DND-41 (cell line): Measurements from ENCODE around the gene NR1H3.

ENCODE experiments used
- ATAC-seq: fragments of 200-7000 bp; cut with Tn5 transposase; 3 replicates; pipeline ENCODE4 v1.9.1; 2021; ENCODE audit warnings: low read depth; ENCODE audit not compliant: insufficient read depth
- DNase-seq: peaks from one replicate; pipeline ENCODE4 v3.0.0-alpha.2; 2020
- H2AFZ ChIP-seq: 2 replicates; pipeline ENCODE4 v1.6.0; 2012; ENCODE audit warnings: low read depth, low read length
- H3K27ac ChIP-seq: 2 replicates; pipeline ENCODE4 v1.5.1; 2012; ENCODE audit warnings: low read length, inconsistent platforms
- H3K27me3 ChIP-seq: fragments of 200-600 bp; sonication (generic); 2 replicates; pipeline ENCODE4 v1.6.0; 2012; ENCODE audit warnings: low read length, mild to moderate bottlenecking, inconsistent platforms; ENCODE audit not compliant: insufficient read depth, poor library complexity
- H3K36me3 ChIP-seq: 2 replicates; pipeline ENCODE4 v1.5.1; 2012; ENCODE audit warnings: low read length, inconsistent platforms; ENCODE audit not compliant: insufficient read depth
- H3K4me1 ChIP-seq: 2 replicates; pipeline ENCODE4 v1.5.1; 2012; ENCODE audit warnings: mild to moderate bottlenecking, low read length; ENCODE audit not compliant: insufficient read depth
- H3K4me2 ChIP-seq: 2 replicates; pipeline ENCODE4 v1.6.0; 2012; ENCODE audit warnings: mild to moderate bottlenecking, moderate library complexity, low read length, inconsistent platforms; ENCODE audit not compliant: insufficient read depth
- H3K4me3 ChIP-seq, 2 experiments: fragments of 200-600 bp in 1 of 2; shearing (Covaris generic) in 1 of 2; 2 replicates each; pipeline ENCODE4 v1.5.1; 2012 to 2016; ENCODE audit warnings: inconsistent platforms in 2 of 2, low read length in 2 of 2, mild to moderate bottlenecking in 2 of 2, low read depth in 1 of 2, moderate library complexity in 1 of 2
- H3K79me2 ChIP-seq: 2 replicates; pipeline ENCODE4 v1.6.0; 2012; ENCODE audit warnings: low read length, inconsistent platforms; ENCODE audit not compliant: insufficient read depth
- H3K9ac ChIP-seq: 2 replicates; pipeline ENCODE4 v1.6.0; 2012; ENCODE audit warnings: low read depth, mild to moderate bottlenecking, inconsistent platforms, low read length, moderate library complexity
- H3K9me3 ChIP-seq: 2 replicates; pipeline ENCODE4 v1.5.1; 2012; ENCODE audit warnings: low read length, moderate library complexity, mild to moderate bottlenecking, inconsistent platforms; ENCODE audit not compliant: insufficient read depth, severe bottlenecking
- H4K20me1 ChIP-seq: 2 replicates; pipeline ENCODE4 v1.6.0; 2012; ENCODE audit warnings: low read length; ENCODE audit not compliant: insufficient read depth
- EZH2 ChIP-seq: IDR thresholded peaks from 3 replicates; pipeline ENCODE4 v1.6.1; 2012; ENCODE audit warnings: borderline replicate concordance, low read depth, mild to moderate bottlenecking, moderate library complexity, low read length, inconsistent platforms; ENCODE audit not compliant: severe bottlenecking
- TF ChIP-seq, protein P1 (sequence below): IDR thresholded peaks from 2 replicates; pipeline ENCODE4 v1.5.1; 2012; ENCODE audit warnings: borderline replicate concordance, low read length, moderate library complexity, mild to moderate bottlenecking; ENCODE audit not compliant: poor library complexity, severe bottlenecking; ENCODE audit errors: extremely low read depth

Gene NR1H3

GRCh38 chr11:47295385-47295784, 37.6 kb downstream of the NR1H3 start:
- no peaks in the 10 kb centered on the region for H4K20me1 ChIP-seq
- DNase-seq (no peak), ATAC-seq (no peak)
- H3K4me3 ChIP-seq = no peak overlapping the region
- H3K27me3 ChIP-seq = no peaks in the 10 kb centered on the region
- no peak overlapping the region for H3K9ac ChIP-seq
- H3K9me3 ChIP-seq = peaks cover 3% of the 10 kb centered on the region
- peaks cover 89% of the 10 kb centered on the region for H3K36me3 ChIP-seq
- H3K27ac ChIP-seq = no peak overlapping the region
- H3K4me2 ChIP-seq = no peak overlapping the region
- no peaks in the 10 kb centered on the region for H3K79me2 ChIP-seq
- no peaks in the 10 kb centered on the region for H3K4me1 ChIP-seq
- no peak for TF ChIP-seq EZH2
- TF ChIP-seq, protein P1, sequence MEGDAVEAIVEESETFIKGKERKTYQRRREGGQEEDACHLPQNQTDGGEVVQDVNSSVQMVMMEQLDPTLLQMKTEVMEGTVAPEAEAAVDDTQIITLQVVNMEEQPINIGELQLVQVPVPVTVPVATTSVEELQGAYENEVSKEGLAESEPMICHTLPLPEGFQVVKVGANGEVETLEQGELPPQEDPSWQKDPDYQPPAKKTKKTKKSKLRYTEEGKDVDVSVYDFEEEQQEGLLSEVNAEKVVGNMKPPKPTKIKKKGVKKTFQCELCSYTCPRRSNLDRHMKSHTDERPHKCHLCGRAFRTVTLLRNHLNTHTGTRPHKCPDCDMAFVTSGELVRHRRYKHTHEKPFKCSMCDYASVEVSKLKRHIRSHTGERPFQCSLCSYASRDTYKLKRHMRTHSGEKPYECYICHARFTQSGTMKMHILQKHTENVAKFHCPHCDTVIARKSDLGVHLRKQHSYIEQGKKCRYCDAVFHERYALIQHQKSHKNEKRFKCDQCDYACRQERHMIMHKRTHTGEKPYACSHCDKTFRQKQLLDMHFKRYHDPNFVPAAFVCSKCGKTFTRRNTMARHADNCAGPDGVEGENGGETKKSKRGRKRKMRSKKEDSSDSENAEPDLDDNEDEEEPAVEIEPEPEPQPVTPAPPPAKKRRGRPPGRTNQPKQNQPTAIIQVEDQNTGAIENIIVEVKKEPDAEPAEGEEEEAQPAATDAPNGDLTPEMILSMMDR = no peak
- no peak overlapping the region for H2AFZ ChIP-seq

GRCh38 chr11:47296045-47296444, 38.2 kb downstream of the NR1H3 start:
- Histone ChIP-seq H2AFZ (no peak overlapping the region), H3K4me2 (no peak overlapping the region), H3K9ac (no peak overlapping the region), H3K27ac (no peak overlapping the region), H3K27me3 (no peaks in the 10 kb centered on the region), H4K20me1 (no peaks in the 10 kb centered on the region), H3K36me3 (peaks cover 88% of the 10 kb centered on the region), H3K9me3 (peaks cover 3% of the 10 kb centered on the region), H3K4me1 (no peaks in the 10 kb centered on the region), H3K4me3 (no peak overlapping the region), H3K79me2 (no peaks in the 10 kb centered on the region)
- no peak for TF ChIP-seq EZH2
- TF ChIP-seq, protein P1 = no peak
- no peak for DNase-seq
- no peak for ATAC-seq

DNA sequence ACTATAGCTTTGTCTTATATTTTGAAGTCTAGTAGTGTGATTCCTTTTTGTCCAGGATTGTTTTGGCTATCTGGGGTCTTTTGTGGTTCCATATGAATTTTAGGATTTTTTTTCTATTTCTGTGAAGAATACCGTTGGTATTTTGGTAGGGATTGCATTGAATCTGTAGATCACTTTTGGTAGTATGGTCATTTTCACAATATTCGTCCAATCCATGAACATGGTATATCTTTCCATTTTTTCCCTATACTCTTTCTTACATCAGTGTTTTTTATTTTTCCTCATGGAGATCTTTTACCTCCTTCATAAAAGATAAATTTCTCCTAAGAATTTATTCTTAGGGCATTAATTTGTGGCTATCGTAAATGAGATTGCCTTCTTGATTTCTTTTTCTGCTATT, 41.3 kb downstream of the NR1H3 start:
- TF ChIP-seq, protein P1 = no peak
- TF ChIP-seq EZH2 = no peak
- H3K27ac ChIP-seq = no peak overlapping the region
- H3K27me3 ChIP-seq = no peaks in the 10 kb centered on the region
- no peak for DNase-seq
- peaks cover 87% of the 10 kb centered on the region for H3K36me3 ChIP-seq
- H4K20me1 ChIP-seq = no peaks in the 10 kb centered on the region
- no peak overlapping the region for H3K9ac ChIP-seq
- no peaks in the 10 kb centered on the region for H3K4me1 ChIP-seq
- H3K79me2 ChIP-seq = no peaks in the 10 kb centered on the region
- H2AFZ ChIP-seq = no peak overlapping the region
- no peak for ATAC-seq
- no peak overlapping the region for H3K4me3 ChIP-seq
- peaks cover 7% of the 10 kb centered on the region for H3K9me3 ChIP-seq
- no peak overlapping the region for H3K4me2 ChIP-seq

DNA sequence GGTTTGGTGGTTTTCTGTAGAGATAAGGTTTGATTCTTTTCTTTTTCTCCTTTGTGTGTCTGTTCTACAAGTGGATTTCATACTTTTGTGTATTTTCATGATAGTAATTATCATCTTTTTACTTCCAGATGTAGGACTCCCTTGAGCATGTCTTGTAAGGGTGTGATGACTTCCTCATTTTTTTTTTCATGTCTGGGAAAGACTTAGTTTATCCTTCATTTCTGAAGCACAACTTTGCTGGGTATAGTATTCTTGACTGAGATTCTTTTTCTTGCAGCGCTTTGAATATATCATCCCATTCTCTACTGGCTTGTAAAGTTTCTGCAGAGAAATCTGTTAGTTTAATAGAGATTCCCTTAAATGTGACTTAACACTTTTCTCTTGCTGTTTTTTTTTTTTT, 45.1 kb downstream of the NR1H3 start:
- Histone ChIP-seq H3K27me3 (no peaks in the 10 kb centered on the region), H4K20me1 (no peaks in the 10 kb centered on the region), H2AFZ (no peak overlapping the region), H3K9ac (no peak overlapping the region), H3K4me2 (no peak overlapping the region), H3K4me1 (no peaks in the 10 kb centered on the region), H3K27ac (no peak overlapping the region), H3K9me3 (peaks cover 7% of the 10 kb centered on the region), H3K79me2 (no peaks in the 10 kb centered on the region), H3K36me3 (peaks cover 87% of the 10 kb centered on the region), H3K4me3 (no peak overlapping the region)
- ATAC-seq = no peak
- TF ChIP-seq, protein P1 = no peak
- TF ChIP-seq EZH2 = no peak
- DNase-seq = no peak
